Activated CD4-positive, CD25-positive, alpha-beta regulatory T cell (primary cell): Measurements from ENCODE around the gene CLIP2.
A peak's percentile ranks its signal among the peaks of the same experiment; 100 is the strongest.
"Not testable (repeated sequence)": the region's sequence is repeated elsewhere in the genome, so short reads cannot be mapped to it uniquely, and the experiment has no call there.

ENCODE experiments used
- DNase-seq, 4 experiments: peaks; one replicate each; lab custom pipeline; 2025; lab: John Stamatoyannopoulos, UW

The CLIP2 gene

GRCh38 chr7:74289018-74289658 is at the start of gene CLIP2:
CLIP2 (plus strand) TSS chr7:74289407; CDS start chr7:74317547, 28,140 bp downstream.
- peak; percentile 59 to 69 (median 63) for DNase-seq

GRCh38 chr7:74240482-74240881 is 48.7 kb upstream of the CLIP2 start:
- DNase-seq, result no peak

GRCh38 chr7:74242122-74242443 is 47.1 kb upstream of the CLIP2 start:
- DNase-seq, result no peak

GRCh38 chr7:74246497-74246896 is 42.7 kb upstream of the CLIP2 start:
- no peak for DNase-seq

GRCh38 chr7:74248156-74248555 is 41.1 kb upstream of the CLIP2 start:
- DNase-seq, result no peak

- not testable (repeated sequence) for DNase-seq
Observed at GRCh38 chr7:74249058-74249457, 40.1 kb upstream of the CLIP2 start.

GRCh38 chr7:74252893-74253292 is 36.3 kb upstream of the CLIP2 start:
- no peak for DNase-seq

GRCh38 chr7:74253331-74253730 is 35.9 kb upstream of the CLIP2 start:
- no peak for DNase-seq

- no peak for DNase-seq
Observed at GRCh38 chr7:74253835-74254128, 35.4 kb upstream of the CLIP2 start.

- DNase-seq, result peak; percentile 89 to 94 (median 92)
Observed at GRCh38 chr7:74254129-74254857, 34.9 kb upstream of the CLIP2 start, which contains the start of gene RFC2. RFC2 (minus strand) TSS chr7:74254399; CDS start chr7:74254383, 16 bp downstream.

GRCh38 chr7:74254858-74255379 is 34.3 kb upstream of the CLIP2 start:
- no peak for DNase-seq

GRCh38 chr7:74255461-74255860 is 33.7 kb upstream of the CLIP2 start:
- DNase-seq, result not testable (repeated sequence)

GRCh38 chr7:74256491-74257408 is 32.5 kb upstream of the CLIP2 start:
- DNase-seq, result no peak

- no peak for DNase-seq
Observed at GRCh38 chr7:74258639-74259038, 30.6 kb upstream of the CLIP2 start.

- no peak for DNase-seq
Observed at GRCh38 chr7:74262639-74263398, 26.4 kb upstream of the CLIP2 start.

- DNase-seq, result no peak
Observed at GRCh38 chr7:74263399-74264120, 25.6 kb upstream of the CLIP2 start.

GRCh38 chr7:74266191-74266963 is 22.8 kb upstream of the CLIP2 start:
- DNase-seq, result no peak

GRCh38 chr7:74267756-74268565 is 21.2 kb upstream of the CLIP2 start:
- DNase-seq, result no peak

- peak in 3 of 4 experiments; percentile 19 to 47 (median 20) for DNase-seq
Observed at GRCh38 chr7:74269757-74270277, 19.4 kb upstream of the CLIP2 start.
